ENCODE data around the gene SMIM24. TPM values are rescaled to one million over a fixed set of nuclear protein-coding genes. Genes with fewer than 3 reads are reported as not detected.
A peak's percentile ranks its signal among the peaks of the same experiment; 100 is the strongest.

The SMIM24 gene
- total RNA-seq, 4 donors from 2014 or later: 18.7 to 100 (median 85.5) TPM

- no peaks in the 10 kb centered on the region for H3K9me3 ChIP-seq
- H3K27ac ChIP-seq: peak overlapping the region in 2 of 4 donors; percentile 12 to 40
- no peak for DNase-seq
- no peak for TF ChIP-seq CTCF (IDR thresholded peaks at IDR 0.05)
- TF ChIP-seq POLR2AphosphoS5 (IDR thresholded peaks at IDR 0.05): peak in 1 of 3 donors; percentile 28
- no peak for TF ChIP-seq POLR2A (IDR thresholded peaks at IDR 0.05)
- TF ChIP-seq EP300 (IDR thresholded peaks at IDR 0.05; ENCODE audit: low read depth): no peak
- in situ Hi-C loops (cut with MboI; ENCODE audit: low pct_ligation_motif_present in 1 of 4, low pct_unique_long_range_greater_than_20kb in 1 of 4, low sequenced_read_pairs in 3 of 4): no loop called here
- WGBS, 2 donors (ENCODE audit: low coverage in 1 of 2): 83% methylated on average over 24 of the region's 24 CpGs; no CpG with 5 or more reads in 1 of the 2 donors
- intact Hi-C loops (cut with DNase I; ENCODE audit: low total_unique reads): no loop called here
- no peaks in the 10 kb centered on the region for H3K27me3 ChIP-seq
- H3K36me3 ChIP-seq: peaks cover 0 to 11% (median 2%) of the 10 kb centered on the region in 4 donors
- H3K4me1 ChIP-seq: peaks cover 0 to 11% (median 5%) of the 10 kb centered on the region in 4 donors
- no peak overlapping the region for H3K4me3 ChIP-seq
Observed at GRCh38 chr19:3444695-3445234, 35.6 kb downstream of the SMIM24 start.

- no peak overlapping the region for H3K4me3 ChIP-seq
Observed at GRCh38 chr19:3443840-3444694, 36.3 kb downstream of the SMIM24 start.

GRCh38 chr19:3442487-3443071 lies 37.7 kb downstream of the SMIM24 start:
- intact Hi-C loops (cut with DNase I; ENCODE audit: low total_unique reads) (no loop called here), in situ Hi-C loops (cut with MboI; ENCODE audit: low pct_ligation_motif_present in 1 of 4, low pct_unique_long_range_greater_than_20kb in 1 of 4, low sequenced_read_pairs in 3 of 4) (no loop called here)
- no peaks in the 10 kb centered on the region for H3K27me3 ChIP-seq
- 90 to 95% methylated on average over 2 to 13 of the region's 15 CpGs for WGBS, 2 donors (ENCODE audit: low coverage in 1 of 2)
- TF ChIP-seq POLR2AphosphoS5 (IDR thresholded peaks at IDR 0.05): no peak
- H3K36me3 ChIP-seq: peaks cover 0 to under 1% (median 0%) of the 10 kb centered on the region in 4 donors
- H3K4me3 ChIP-seq: no peak overlapping the region
- no peak overlapping the region for H3K27ac ChIP-seq
- no peak for DNase-seq
- H3K9me3 ChIP-seq: no peaks in the 10 kb centered on the region
- H3K4me1 ChIP-seq: peaks cover 0 to 11% (median 5%) of the 10 kb centered on the region in 4 donors

More at GRCh38 chr19:3443840-3444694, 36.3 kb downstream of the SMIM24 start:
- H3K4me1 ChIP-seq: peaks cover 0 to 11% (median 5%) of the 10 kb centered on the region in 4 donors
- no peak for DNase-seq
- in situ Hi-C loops (cut with MboI; ENCODE audit: low pct_ligation_motif_present in 1 of 4, low pct_unique_long_range_greater_than_20kb in 1 of 4, low sequenced_read_pairs in 3 of 4) (no loop called here), intact Hi-C loops (cut with DNase I; ENCODE audit: low total_unique reads) (no loop called here)
- no peaks in the 10 kb centered on the region for H3K9me3 ChIP-seq
- H3K36me3 ChIP-seq: peaks cover 0 to 5% (median 1%) of the 10 kb centered on the region in 4 donors
- no peaks in the 10 kb centered on the region for H3K27me3 ChIP-seq
- H3K27ac ChIP-seq: peak overlapping the region; percentile 4 to 52 (median 36)
- WGBS, 2 donors (ENCODE audit: low coverage in 1 of 2): 26 to 55% methylated on average over 4 to 27 of the region's 33 CpGs
- TF ChIP-seq EP300 (IDR thresholded peaks at IDR 0.05; ENCODE audit: low read depth): no peak
- no peak for TF ChIP-seq POLR2AphosphoS5 (IDR thresholded peaks at IDR 0.05)
- no peak for TF ChIP-seq POLR2A (IDR thresholded peaks at IDR 0.05)
- no peak for TF ChIP-seq CTCF (IDR thresholded peaks at IDR 0.05)

- Histone ChIP-seq H3K36me3 (no peaks in the 10 kb centered on the region), H3K9me3 (no peaks in the 10 kb centered on the region), H3K4me3 (no peak overlapping the region), H3K27ac (peak overlapping the region in 1 of 4 donors; percentile 46), H3K27me3 (no peaks in the 10 kb centered on the region), H3K4me1 (peaks cover 0 to 11% (median 5%) of the 10 kb centered on the region in 4 donors)
- no peak for TF ChIP-seq CTCF (IDR thresholded peaks at IDR 0.05)
- no peak for TF ChIP-seq POLR2A (IDR thresholded peaks at IDR 0.05)
- TF ChIP-seq POLR2AphosphoS5 (IDR thresholded peaks at IDR 0.05): no peak
- TF ChIP-seq EP300 (IDR thresholded peaks at IDR 0.05; ENCODE audit: low read depth): no peak
- DNase-seq: no peak
- WGBS, 2 donors (ENCODE audit: low coverage in 1 of 2): 81 to 85% methylated on average over 5 to 14 of the region's 14 CpGs
- intact Hi-C loops (cut with DNase I; ENCODE audit: low total_unique reads): no loop called here
- in situ Hi-C loops (cut with MboI; ENCODE audit: low pct_ligation_motif_present in 1 of 4, low pct_unique_long_range_greater_than_20kb in 1 of 4, low sequenced_read_pairs in 3 of 4): no loop called here
Observed at GRCh38 chr19:3441986-3442329, 38.4 kb downstream of the SMIM24 start.

Data from transverse colon (tissue), 4 donors.